Endothelial cell of umbilical vein (primary cell): ENCODE measurements around the gene CHMP6. TPM values are rescaled to one million over a fixed set of nuclear protein-coding genes. Genes with fewer than 3 reads are reported as not detected.

Experiments
- BruUV-seq: library from RNA; stranded (reverse); fragments of 400-500 nt; replicated peaks from 2 replicates; lab custom pipeline; 2021; lab: Mats Ljungman, UMichigan
- CTCF ChIA-PET: fragments of 300-600, 350-600 bp; sonication (Branson Sonifier 250); formaldehyde crosslinking; loops from one replicate; lab custom pipeline; 2021; ENCODE audit warnings: antibody characterized with exemption, inconsistent platforms; lab: Charles Lee
- POLR2A ChIA-PET: fragments of 300-600, 350-600 bp; sonication (Branson Sonifier 250); formaldehyde crosslinking; loops from one replicate; lab custom pipeline; 2021; ENCODE audit warnings: antibody characterized with exemption, inconsistent platforms; lab: Charles Lee
- DNase-seq: peaks from one replicate; pipeline ENCODE4 v3.0.0-alpha.2; 2011; ENCODE audit warnings: low read depth, low spot score
- FAIRE-seq: peaks from 2 replicates; lab custom pipeline; 2011; peaks lifted over from hg19 to GRCh38; lab: Jason Lieb, UNC
- H2AFZ ChIP-seq: 2 replicates; pipeline ENCODE4 v1.6.0; 2012; ENCODE audit warnings: low read depth, low read length, control low read depth, inconsistent platforms
- H3K27ac ChIP-seq: 2 replicates; pipeline ENCODE4 v1.5.1; 2011; ENCODE audit warnings: low read depth, mild to moderate bottlenecking, control low read depth, low read length, moderate library complexity; ENCODE audit not compliant: insufficient read depth
- H3K27me3 ChIP-seq, 2 experiments: 2 replicates each; pipeline versions ENCODE4 v1.6.0 to v1.6.1; 2011; ENCODE audit warnings: low read length in 2 of 2, mixed read lengths in 1 of 2; ENCODE audit not compliant: control insufficient read depth in 2 of 2, insufficient read depth in 2 of 2
- H3K36me3 ChIP-seq, 2 experiments: 2 replicates in 1 of 2; 3 replicates in 1 of 2; pipeline ENCODE4 v1.5.1; 2011; ENCODE audit warnings: low read length in 2 of 2, mild to moderate bottlenecking in 1 of 2, moderate library complexity in 1 of 2; ENCODE audit not compliant: control insufficient read depth in 2 of 2, insufficient read depth in 2 of 2; ENCODE audit errors: extremely low read depth in 1 of 2
- H3K4me1 ChIP-seq: 3 replicates; pipeline ENCODE4 v1.5.1; 2011; ENCODE audit warnings: mild to moderate bottlenecking, low read length; ENCODE audit not compliant: control insufficient read depth, insufficient read depth; ENCODE audit errors: extremely low read depth
- H3K4me2 ChIP-seq: 2 replicates; pipeline ENCODE4 v1.6.1; 2011; ENCODE audit warnings: low read length, control low read depth, mixed read lengths; ENCODE audit not compliant: insufficient read depth
- H3K4me3 ChIP-seq, 3 experiments: fragments of 200-600 bp in 1 of 3; sonication (generic), shearing (Covaris generic) in 1 of 3; replicated peaks in 1 of 3; 2 replicates each; pipeline ENCODE4 v1.5.1; 2011 to 2016; ENCODE audit warnings: control low read depth in 3 of 3, low read length in 3 of 3, mild to moderate bottlenecking in 2 of 3, inconsistent platforms in 1 of 3, low read depth in 1 of 3, moderate library complexity in 1 of 3; ENCODE audit not compliant: insufficient read depth in 1 of 3
- H3K79me2 ChIP-seq: 2 replicates; pipeline ENCODE4 v1.6.0; 2012; ENCODE audit warnings: low read length, inconsistent platforms; ENCODE audit not compliant: control insufficient read depth, insufficient read depth
- H3K9ac ChIP-seq: replicated peaks from 2 replicates; pipeline ENCODE3; 2011; ENCODE audit warnings: low read length, control low read depth; ENCODE audit not compliant: insufficient read depth; ENCODE audit errors: extremely low read depth
- H3K9me1 ChIP-seq: replicated peaks from 3 replicates; pipeline ENCODE4 v1.6.0; 2011; ENCODE audit warnings: mild to moderate bottlenecking, low read length; ENCODE audit not compliant: control insufficient read depth, insufficient read depth; ENCODE audit errors: extremely low read depth
- H3K9me3 ChIP-seq: replicated peaks from 2 replicates; pipeline ENCODE4 v1.5.1; 2012; ENCODE audit warnings: low read length, inconsistent platforms; ENCODE audit not compliant: control insufficient read depth, insufficient read depth
- H4K20me1 ChIP-seq: replicated peaks from 2 replicates; pipeline ENCODE3; 2011; ENCODE audit warnings: mild to moderate bottlenecking, low read length; ENCODE audit not compliant: control insufficient read depth, insufficient read depth; ENCODE audit errors: extremely low read depth
- CTCF ChIP-seq, 2 donors: IDR thresholded peaks; 1 replicate in 1 of 2; 2 replicates in 1 of 2; pipeline ENCODE4 v1.5.1; 2011; ENCODE audit warnings: low read length in 2 of 2, mild to moderate bottlenecking in 2 of 2, moderate library complexity in 2 of 2, control low read depth in 1 of 2, inconsistent platforms in 1 of 2, low read depth in 1 of 2; ENCODE audit not compliant: insufficient read depth in 1 of 2; ENCODE audit errors: extremely low read depth in 1 of 2
- EZH2 ChIP-seq: IDR thresholded peaks from 2 replicates; pipeline ENCODE4 v1.6.1; 2012; ENCODE audit warnings: borderline replicate concordance, low read depth, mild to moderate bottlenecking, moderate library complexity, low read length, inconsistent platforms; ENCODE audit not compliant: severe bottlenecking
- FOS ChIP-seq: IDR thresholded peaks from 2 replicates; pipeline ENCODE4 v1.6.1; 2011; ENCODE audit warnings: mild to moderate bottlenecking, low read length, moderate library complexity, borderline replicate concordance; ENCODE audit not compliant: insufficient read depth
- GATA2 ChIP-seq: IDR thresholded peaks from 2 replicates; pipeline ENCODE4 v1.7.0; 2011; ENCODE audit warnings: low read depth, mild to moderate bottlenecking, moderate library complexity, mixed read lengths, low read length; ENCODE audit not compliant: insufficient read length, insufficient read depth
- JUN ChIP-seq: IDR thresholded peaks from 2 replicates; pipeline ENCODE4 v1.6.1; 2011; ENCODE audit warnings: borderline replicate concordance, low read depth; ENCODE audit not compliant: insufficient read length, insufficient read depth
- MAX ChIP-seq: IDR thresholded peaks from 2 replicates; pipeline ENCODE4 v1.6.1; 2011; ENCODE audit not compliant: insufficient read depth, insufficient read length
- POLR2A ChIP-seq: IDR thresholded peaks from 2 replicates; pipeline ENCODE4 v1.6.1; 2012; ENCODE audit warnings: low read depth, mild to moderate bottlenecking, control low read depth, low read length
- POLR2AphosphoS5 ChIP-seq: IDR thresholded peaks from 2 replicates; pipeline ENCODE4 v1.6.1; 2012; ENCODE audit warnings: low read depth, mild to moderate bottlenecking, control low read depth, low read length, moderate library complexity; ENCODE audit not compliant: insufficient read depth
- dilution Hi-C: fragments of 300-500 bp; cut with MboI; formaldehyde crosslinking; loops from one replicate; pipeline ENCODE4 v1.15.0; 2019; ENCODE audit warnings: low sequenced_read_pairs; ENCODE audit not compliant: extremely low pct_ligation_motif_present
- intact Hi-C: fragments of 100-400 bp; cut with micrococcal nuclease; formaldehyde crosslinking; loops from one replicate; pipeline ENCODE4 v1.10.0; 2022
- polyA plus RNA-seq, 4 experiments: library from polyadenylated mRNA; depleted of rRNA in 3 of 4; stranded (reverse) in 3 of 4; unstranded in 1 of 4; fragments of >200 nt; gene quantifications; 2 replicates each; pipeline versions ENCODE4 v1.2.1 to v1.2.3, GENCODE V29; 2011 to 2012; ENCODE audit warnings: missing spikeins in 1 of 4
- total RNA-seq: library from RNA; stranded (reverse); gene quantifications from 2 replicates; pipeline ENCODE4 v1.2.3, GENCODE V29; 2021

The CHMP6 gene
- total and polyA plus RNA-seq, 2 donors (not counting 3 experiments of a cell fraction or from before 2014, with no cell fraction given), result 42.5 to 48.5 TPM

- BruUV-seq, result no TSS peak
- intact Hi-C loops, result no loop called here
- H4K20me1 ChIP-seq, result no peaks in the 10 kb centered on the region
- no peak for FAIRE-seq
- no peak for DNase-seq
- no peak overlapping the region for H3K4me2 ChIP-seq
- no peak overlapping the region for H3K4me3 ChIP-seq
- TF ChIP-seq POLR2AphosphoS5 (peak; percentile 16), CTCF (IDR thresholded peaks at IDR 0.05; ENCODE audit: extremely low read depth in 1 of 2, insufficient read depth in 1 of 2, low read depth in 1 of 2, low read length in 2 of 2) (no peak)
- dilution Hi-C loops, result no loop called here
- no peaks in the 10 kb centered on the region for H3K9me3 ChIP-seq
- H3K4me1 ChIP-seq, result no peaks in the 10 kb centered on the region
- CTCF ChIA-PET, result no interaction called here
- no peaks in the 10 kb centered on the region for H3K36me3 ChIP-seq
- POLR2A ChIA-PET, result no interaction called here
- H3K9ac ChIP-seq, result no peak overlapping the region
- no peaks in the 10 kb centered on the region for H3K9me1 ChIP-seq
- H2AFZ ChIP-seq, result no peak overlapping the region
- H3K27me3 ChIP-seq, result no peaks in the 10 kb centered on the region
- no peaks in the 10 kb centered on the region for H3K79me2 ChIP-seq
- no peak overlapping the region for H3K27ac ChIP-seq
Measured at GRCh38 chr17:80967404-80967872, 24.2 kb upstream of the CHMP6 start.

- intact Hi-C loops, result no loop called here
- H3K4me2 ChIP-seq, result no peak overlapping the region
Measured at GRCh38 chr17:80968602-80969029, 23.0 kb upstream of the CHMP6 start.

More at GRCh38 chr17:80968602-80969029, 23.0 kb upstream of the CHMP6 start:
- CTCF ChIA-PET, result interaction anchor here (4.5 kb wide), 1 partner anchor 542 kb away, joined by 53 read pairs; no protein-coding TSS in a partner anchor
- Histone ChIP-seq H3K9me1 (no peaks in the 10 kb centered on the region), H3K36me3 (no peaks in the 10 kb centered on the region), H3K27ac (no peak overlapping the region), H3K79me2 (no peaks in the 10 kb centered on the region), H3K9me3 (no peaks in the 10 kb centered on the region), H3K27me3 (no peaks in the 10 kb centered on the region), H3K4me3 (no peak overlapping the region), H3K9ac (no peak overlapping the region), H2AFZ (no peak overlapping the region), H4K20me1 (no peaks in the 10 kb centered on the region), H3K4me1 (no peaks in the 10 kb centered on the region)
- dilution Hi-C loops, result no loop called here
- TF ChIP-seq JUN (no peak), POLR2A (no peak), CTCF (IDR thresholded peaks at IDR 0.05; ENCODE audit: extremely low read depth in 1 of 2, insufficient read depth in 1 of 2, low read depth in 1 of 2, low read length in 2 of 2) (no peak), GATA2 (no peak), FOS (no peak), MAX (no peak), EZH2 (no peak)
- no peak for FAIRE-seq
- POLR2A ChIA-PET, result no interaction called here
- DNase-seq, result no peak
- BruUV-seq, result no TSS peak
